Activated T-cell treated with anti-CD3 and anti-CD28 coated beads, Interleukin-2, amount 50 U/mL, for 48 hours (primary cell): ENCODE results near the gene SELENOV.
"Not testable (repeated sequence)": the region's sequence is repeated elsewhere in the genome, so short reads cannot be mapped to it uniquely, and the experiment has no call there.

Experiments
- DNase-seq, 2 experiments: peaks; one replicate each; pipeline ENCODE4 v3.0.0-alpha.2; 2020

SELENOV gene

GRCh38 chr19:39514840-39515550 lies at the start of gene SELENOV:
Gene SELENOV (plus strand): TSS chr19:39515139. CDS start chr19:39515213, 74 bp downstream.
- no peak for DNase-seq

- DNase-seq: no peak
Observed at GRCh38 chr19:39465956-39466747, 48.8 kb upstream of the SELENOV start.

- DNase-seq: no peak
Observed at GRCh38 chr19:39467941-39468340, 47.0 kb upstream of the SELENOV start.

GRCh38 chr19:39469036-39469435 lies 45.9 kb upstream of the SELENOV start:
- no peak for DNase-seq

GRCh38 chr19:39469567-39469966 lies 45.4 kb upstream of the SELENOV start:
- DNase-seq: no peak

- peak; percentile 39 to 42 for DNase-seq
Observed at GRCh38 chr19:39470724-39471339, 44.1 kb upstream of the SELENOV start.

- peak; percentile 36 to 39 for DNase-seq
Observed at GRCh38 chr19:39471756-39472536, 43.0 kb upstream of the SELENOV start.

GRCh38 chr19:39472746-39473442 lies 42.0 kb upstream of the SELENOV start:
- DNase-seq: no peak

- DNase-seq: no peak
Observed at GRCh38 chr19:39473443-39473960, 41.4 kb upstream of the SELENOV start.

GRCh38 chr19:39474139-39474620 lies 40.8 kb upstream of the SELENOV start:
- peak; percentile 82 to 83 for DNase-seq

GRCh38 chr19:39475748-39476147 lies 39.2 kb upstream of the SELENOV start:
- no peak for DNase-seq

- not testable (repeated sequence) for DNase-seq
Observed at GRCh38 chr19:39479319-39479801, 35.6 kb upstream of the SELENOV start.

- DNase-seq: no peak
Observed at GRCh38 chr19:39479916-39480315, 35.0 kb upstream of the SELENOV start.

GRCh38 chr19:39480337-39481228 lies 34.4 kb upstream of the SELENOV start, which contains the start of gene TIMM50:
Gene TIMM50 (plus strand): TSS chr19:39480838. CDS start chr19:39480854, 16 bp downstream.
- peak; percentile 99 for DNase-seq

GRCh38 chr19:39481229-39481545 lies 33.8 kb upstream of the SELENOV start:
- no peak for DNase-seq

GRCh38 chr19:39481676-39482075 lies 33.3 kb upstream of the SELENOV start:
- DNase-seq: no peak

- DNase-seq: no peak
Observed at GRCh38 chr19:39483141-39483540, 31.8 kb upstream of the SELENOV start.

GRCh38 chr19:39489756-39490155 lies 25.2 kb upstream of the SELENOV start:
- DNase-seq: no peak

GRCh38 chr19:39492225-39492624 lies 22.7 kb upstream of the SELENOV start:
- DNase-seq: no peak

GRCh38 chr19:39492788-39493187 lies 22.2 kb upstream of the SELENOV start:
- DNase-seq: no peak

GRCh38 chr19:39494661-39495060 lies 20.3 kb upstream of the SELENOV start:
- no peak for DNase-seq
